Neural progenitor cell (in vitro differentiated cells): ENCODE data around the gene SOX2. TPM values are rescaled to one million over a fixed set of nuclear protein-coding genes. Genes with fewer than 3 reads are reported as not detected.

Experiments
- DNase-seq: peaks from one replicate; pipeline ENCODE4 v3.0.0-alpha.2; 2016; ENCODE audit warnings: low spot score
- H2AFZ ChIP-seq: fragments of 200-600 bp; sonication (generic); replicated peaks from 2 replicates; pipeline ENCODE4 v1.6.1; 2016; ENCODE audit warnings: antibody characterized with exemption
- H3F3A ChIP-seq: fragments of 200-600 bp; sonication (generic); 2 replicates; pipeline ENCODE4 v1.6.1; 2016; ENCODE audit warnings: antibody characterized with exemption, low read depth
- H3K27ac ChIP-seq: fragments of 200-600 bp; sonication (generic); 2 replicates; pipeline ENCODE4 v1.5.1; 2016; ENCODE audit warnings: mild to moderate bottlenecking
- H3K27me3 ChIP-seq: fragments of 200-600 bp; sonication (generic); 2 replicates; pipeline ENCODE4 v1.6.1; 2016; ENCODE audit warnings: mild to moderate bottlenecking, moderate library complexity
- H3K36me3 ChIP-seq: fragments of 200-600 bp; sonication (generic); 2 replicates; pipeline ENCODE4 v1.5.1; 2016
- H3K4me1 ChIP-seq: fragments of 200-600 bp; sonication (generic); 2 replicates; pipeline ENCODE4 v1.6.1; 2016; ENCODE audit warnings: mixed run types
- H3K4me2 ChIP-seq: fragments of 200-600 bp; sonication (generic); 2 replicates; pipeline ENCODE4 v1.6.1; 2016
- H3K4me3 ChIP-seq: fragments of 200-600 bp; sonication (generic); 2 replicates; pipeline ENCODE4 v1.5.1; 2016
- H3K79me2 ChIP-seq: fragments of 200-600 bp; sonication (generic); 2 replicates; pipeline ENCODE4 v1.6.1; 2016; ENCODE audit warnings: low read depth
- H3K9ac ChIP-seq: fragments of 200-600 bp; sonication (generic); 2 replicates; pipeline ENCODE4 v1.6.1; 2016
- H3K9me3 ChIP-seq: fragments of 200-600 bp; sonication (generic); 2 replicates; pipeline ENCODE4 v1.5.1; 2016; ENCODE audit warnings: low read depth
- H4K20me1 ChIP-seq: fragments of 200-600 bp; sonication (generic); 2 replicates; pipeline ENCODE4 v1.6.1; 2016; ENCODE audit warnings: low read depth
- H3K27ac Mint-ChIP-seq: 3 replicates; pipeline ENCODE4 v1.8.0; 2021; ENCODE audit warnings: mixed read lengths
- H3K27me3 Mint-ChIP-seq: 2 replicates; pipeline ENCODE4 v1.8.0; 2022; ENCODE audit warnings: low read depth, mild to moderate bottlenecking, inconsistent platforms, moderate library complexity, mixed read lengths; ENCODE audit not compliant: insufficient read depth
- H3K36me3 Mint-ChIP-seq: 3 replicates; pipeline ENCODE4 v1.8.0; 2021; ENCODE audit warnings: mixed read lengths
- H3K4me1 Mint-ChIP-seq: 3 replicates; pipeline ENCODE4 v1.8.0; 2021; ENCODE audit warnings: mixed read lengths
- H3K4me3 Mint-ChIP-seq: 3 replicates; pipeline ENCODE4 v1.8.0; 2021; ENCODE audit warnings: mild to moderate bottlenecking, moderate library complexity, mixed read lengths
- H3K9me3 Mint-ChIP-seq: 3 replicates; pipeline ENCODE4 v1.8.0; 2020; ENCODE audit warnings: mixed read lengths
- EZH2 ChIP-seq: fragments of 200-600 bp; sonication (generic); IDR thresholded peaks from 2 replicates; pipeline ENCODE4 v1.6.1; 2017; ENCODE audit warnings: antibody characterized with exemption, mild to moderate bottlenecking, moderate library complexity
- EZH2phosphoT487 ChIP-seq: fragments of 200-600 bp; sonication (generic); IDR thresholded peaks from 2 replicates; pipeline ENCODE4 v1.6.1; 2017; ENCODE audit warnings: antibody characterized with exemption
- total RNA-seq: library from RNA; depleted of rRNA; stranded (reverse); fragments of >200 nt; gene quantifications from 2 replicates; pipeline ENCODE4 v1.2.3, GENCODE V29; 2015; ENCODE audit warnings: low replicate concordance
- TF ChIP-seq, protein P1 (sequence below): fragments of 200-600 bp; sonication (generic); IDR thresholded peaks from 2 replicates; pipeline ENCODE4 v1.5.1; 2017; ENCODE audit warnings: antibody characterized with exemption, mild to moderate bottlenecking

SOX2 gene
- total RNA-seq, 1 donor from 2014 or later = 605 TPM

DNA sequence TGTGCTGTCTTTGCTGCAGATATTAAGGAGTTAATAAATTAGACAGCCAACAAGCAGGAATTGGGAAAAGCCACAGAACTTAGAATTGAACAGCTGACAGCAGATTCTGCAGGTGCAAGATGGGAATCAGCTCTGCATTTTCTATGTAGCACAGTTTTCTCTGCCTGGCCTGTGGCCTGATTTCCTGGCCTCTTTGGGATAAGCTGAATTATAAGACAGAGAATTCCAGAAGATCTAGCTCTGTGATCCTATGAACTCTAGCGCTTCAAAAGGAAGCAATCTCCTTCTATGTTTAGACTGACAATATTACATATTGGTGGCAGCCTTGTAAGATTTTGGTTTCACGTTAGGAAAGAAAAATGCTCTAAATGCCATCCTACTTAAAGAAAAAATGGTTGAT lies 24.0 kb upstream of the SOX2 start:
- H3K4me1 Mint-ChIP-seq = peaks cover 41% of the 10 kb centered on the region
- H3K9me3 Mint-ChIP-seq = peaks cover under 1% of the 10 kb centered on the region
- H3K27me3 ChIP-seq = no peaks in the 10 kb centered on the region
- no peaks in the 10 kb centered on the region for H3K9me3 ChIP-seq
- H3K27ac ChIP-seq = peak overlapping the region; percentile 83
- no peaks in the 10 kb centered on the region for H4K20me1 ChIP-seq
- TF ChIP-seq EZH2phosphoT487 (no peak), EZH2 (no peak)
- TF ChIP-seq, protein P1, sequence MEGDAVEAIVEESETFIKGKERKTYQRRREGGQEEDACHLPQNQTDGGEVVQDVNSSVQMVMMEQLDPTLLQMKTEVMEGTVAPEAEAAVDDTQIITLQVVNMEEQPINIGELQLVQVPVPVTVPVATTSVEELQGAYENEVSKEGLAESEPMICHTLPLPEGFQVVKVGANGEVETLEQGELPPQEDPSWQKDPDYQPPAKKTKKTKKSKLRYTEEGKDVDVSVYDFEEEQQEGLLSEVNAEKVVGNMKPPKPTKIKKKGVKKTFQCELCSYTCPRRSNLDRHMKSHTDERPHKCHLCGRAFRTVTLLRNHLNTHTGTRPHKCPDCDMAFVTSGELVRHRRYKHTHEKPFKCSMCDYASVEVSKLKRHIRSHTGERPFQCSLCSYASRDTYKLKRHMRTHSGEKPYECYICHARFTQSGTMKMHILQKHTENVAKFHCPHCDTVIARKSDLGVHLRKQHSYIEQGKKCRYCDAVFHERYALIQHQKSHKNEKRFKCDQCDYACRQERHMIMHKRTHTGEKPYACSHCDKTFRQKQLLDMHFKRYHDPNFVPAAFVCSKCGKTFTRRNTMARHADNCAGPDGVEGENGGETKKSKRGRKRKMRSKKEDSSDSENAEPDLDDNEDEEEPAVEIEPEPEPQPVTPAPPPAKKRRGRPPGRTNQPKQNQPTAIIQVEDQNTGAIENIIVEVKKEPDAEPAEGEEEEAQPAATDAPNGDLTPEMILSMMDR = no peak
- no peak overlapping the region for H3K4me3 ChIP-seq
- H2AFZ ChIP-seq = no peak overlapping the region
- H3K36me3 ChIP-seq = no peaks in the 10 kb centered on the region
- peaks cover 28% of the 10 kb centered on the region for H3K79me2 ChIP-seq
- H3K4me3 Mint-ChIP-seq = no peak overlapping the region
- H3K4me1 ChIP-seq = peaks cover 70% of the 10 kb centered on the region
- no peaks in the 10 kb centered on the region for H3K36me3 Mint-ChIP-seq
- H3K27me3 Mint-ChIP-seq = no peaks in the 10 kb centered on the region
- DNase-seq = no peak
- peaks cover 52% of the 10 kb centered on the region for H3F3A ChIP-seq
- no peak overlapping the region for H3K9ac ChIP-seq
- no peak overlapping the region for H3K27ac Mint-ChIP-seq
- H3K4me2 ChIP-seq = peak overlapping the region; percentile 43

DNA sequence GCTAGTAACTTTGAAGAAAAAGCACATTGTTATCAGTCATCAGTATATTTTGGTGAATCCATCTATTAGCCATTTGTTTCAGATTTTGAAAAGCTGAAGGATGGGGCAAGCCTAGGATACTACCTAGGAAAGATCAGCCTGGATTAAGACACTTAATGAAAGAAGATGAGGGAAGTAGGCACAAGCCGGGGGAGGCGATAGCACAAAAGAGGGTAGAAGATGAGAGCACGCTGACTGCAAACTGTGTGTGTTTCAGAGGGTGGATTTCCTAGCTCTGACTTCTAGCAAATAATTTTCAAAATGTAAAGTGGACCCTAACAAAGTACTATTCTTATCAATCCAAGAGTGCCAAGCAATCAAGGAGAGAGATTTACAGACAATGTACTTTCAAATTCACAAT lies 22.2 kb upstream of the SOX2 start:
- H4K20me1 ChIP-seq = no peaks in the 10 kb centered on the region
- H3K27ac Mint-ChIP-seq = no peak overlapping the region
- peaks cover 67% of the 10 kb centered on the region for H3F3A ChIP-seq
- H3K9ac ChIP-seq = no peak overlapping the region
- no peaks in the 10 kb centered on the region for H3K27me3 Mint-ChIP-seq
- H3K36me3 Mint-ChIP-seq = no peaks in the 10 kb centered on the region
- H3K79me2 ChIP-seq = peaks cover 38% of the 10 kb centered on the region
- H3K9me3 Mint-ChIP-seq = no peaks in the 10 kb centered on the region
- TF ChIP-seq, protein P1 = no peak
- no peak for TF ChIP-seq EZH2
- TF ChIP-seq EZH2phosphoT487 = no peak
- peak overlapping the region; percentile 57 for H3K27ac ChIP-seq
- no peaks in the 10 kb centered on the region for H3K27me3 ChIP-seq
- peak overlapping the region; percentile 65 for H3K4me2 ChIP-seq
- no peak overlapping the region for H2AFZ ChIP-seq
- H3K4me3 ChIP-seq = peak overlapping the region; percentile 18
- H3K36me3 ChIP-seq = no peaks in the 10 kb centered on the region
- no peak overlapping the region for H3K4me3 Mint-ChIP-seq
- H3K4me1 ChIP-seq = peaks cover 87% of the 10 kb centered on the region
- DNase-seq = peak; percentile 61
- H3K4me1 Mint-ChIP-seq = peaks cover 43% of the 10 kb centered on the region
- H3K9me3 ChIP-seq = no peaks in the 10 kb centered on the region

DNA sequence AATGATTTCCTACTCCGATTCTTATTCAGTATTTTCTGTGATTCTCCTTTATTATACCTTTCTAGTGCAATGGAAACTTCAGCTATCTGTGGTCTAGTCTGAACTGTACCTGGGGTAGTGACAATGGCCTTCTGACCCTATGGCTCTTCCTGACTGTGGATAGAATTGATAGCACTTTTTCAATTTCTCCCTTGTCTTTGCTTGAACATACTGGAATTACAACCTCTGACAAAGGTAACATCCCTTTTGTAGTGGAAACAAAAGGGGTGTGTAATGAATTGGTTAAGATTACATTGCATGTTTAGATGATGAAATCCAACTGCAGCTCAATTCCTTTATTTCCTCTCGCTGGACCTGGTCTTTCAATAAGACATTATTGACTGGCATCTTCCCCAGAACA lies 21.0 kb upstream of the SOX2 start:
- H3K9me3 Mint-ChIP-seq = peaks cover 3% of the 10 kb centered on the region
- Histone ChIP-seq H3K9me3 (no peaks in the 10 kb centered on the region), H3K4me2 (peak overlapping the region; percentile 65), H3K79me2 (peaks cover 43% of the 10 kb centered on the region), H3K4me1 (peaks cover 96% of the 10 kb centered on the region), H3F3A (peaks cover 65% of the 10 kb centered on the region), H3K36me3 (no peaks in the 10 kb centered on the region), H3K4me3 (no peak overlapping the region), H4K20me1 (no peaks in the 10 kb centered on the region), H3K9ac (no peak overlapping the region), H3K27me3 (no peaks in the 10 kb centered on the region), H2AFZ (no peak overlapping the region), H3K27ac (no peak overlapping the region)
- H3K27me3 Mint-ChIP-seq = peaks cover 5% of the 10 kb centered on the region
- peaks cover 43% of the 10 kb centered on the region for H3K4me1 Mint-ChIP-seq
- no peak overlapping the region for H3K4me3 Mint-ChIP-seq
- H3K27ac Mint-ChIP-seq = no peak overlapping the region
- peak; percentile 6 for DNase-seq
- no peaks in the 10 kb centered on the region for H3K36me3 Mint-ChIP-seq
- TF ChIP-seq EZH2 (no peak), EZH2phosphoT487 (no peak)

DNA sequence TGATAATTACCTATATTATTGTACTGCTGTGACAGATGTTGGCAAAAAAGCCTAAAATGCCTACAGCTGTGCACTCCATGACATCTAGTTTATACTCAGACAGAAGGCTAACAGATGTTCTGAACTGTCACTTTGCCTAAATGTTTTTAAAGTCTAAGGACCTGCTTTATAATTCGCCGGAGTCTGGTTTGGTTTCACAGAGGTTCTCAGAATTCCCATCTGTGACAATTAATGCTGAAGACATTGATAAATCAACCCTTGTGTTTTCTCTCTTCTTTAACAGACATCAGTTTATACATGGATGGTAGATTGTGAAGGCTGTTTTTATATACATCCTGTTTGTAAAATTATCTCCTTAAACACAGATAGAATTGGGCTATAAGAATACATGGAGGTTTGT lies 19.8 kb upstream of the SOX2 start:
- H3K36me3 Mint-ChIP-seq = peaks cover 6% of the 10 kb centered on the region
- H3K9me3 Mint-ChIP-seq = peaks cover 9% of the 10 kb centered on the region
- no peaks in the 10 kb centered on the region for H4K20me1 ChIP-seq
- no peak for TF ChIP-seq EZH2phosphoT487
- TF ChIP-seq EZH2 = no peak
- TF ChIP-seq, protein P1 = no peak
- H3K4me1 ChIP-seq = peaks cover 96% of the 10 kb centered on the region
- peaks cover 62% of the 10 kb centered on the region for H3F3A ChIP-seq
- H3K4me1 Mint-ChIP-seq = peaks cover 43% of the 10 kb centered on the region
- no peak overlapping the region for H3K9ac ChIP-seq
- no peaks in the 10 kb centered on the region for H3K9me3 ChIP-seq
- H3K4me3 ChIP-seq = no peak overlapping the region
- peaks cover 5% of the 10 kb centered on the region for H3K27me3 Mint-ChIP-seq
- no peak overlapping the region for H3K4me3 Mint-ChIP-seq
- peak; percentile 19 for DNase-seq
- peak overlapping the region; percentile 82 for H3K27ac ChIP-seq
- no peaks in the 10 kb centered on the region for H3K36me3 ChIP-seq
- peaks cover 49% of the 10 kb centered on the region for H3K79me2 ChIP-seq
- no peak overlapping the region for H2AFZ ChIP-seq
- no peak overlapping the region for H3K27ac Mint-ChIP-seq
- H3K4me2 ChIP-seq = peak overlapping the region; percentile 69
- no peaks in the 10 kb centered on the region for H3K27me3 ChIP-seq
